ENCODE results near the gene PIP4P1.

PIP4P1 gene

GRCh38 chr14:20486684-20487395 lies 25.6 kb upstream of the PIP4P1 start:
- no peaks in the 10 kb centered on the region for H3K27me3 ChIP-seq (ENCODE audit: insufficient read depth, poor library complexity, severe bottlenecking)
- DNase-seq (ENCODE audit: low spot score), result no peak
- no peak for ATAC-seq (ENCODE audit: low read depth)
- no peak overlapping the region for H3K27ac ChIP-seq (ENCODE audit: poor library complexity, severe bottlenecking)
- TF ChIP-seq CTCF (IDR thresholded peaks at IDR 0.05; ENCODE audit: poor library complexity, severe bottlenecking), result no peak
- no peaks in the 10 kb centered on the region for H3K9me3 ChIP-seq (ENCODE audit: severe bottlenecking)
- no peaks in the 10 kb centered on the region for H3K36me3 ChIP-seq (ENCODE audit: low read depth)
- H3K4me3 ChIP-seq (ENCODE audit: severe bottlenecking), result no peak overlapping the region
- H3K4me1 ChIP-seq (ENCODE audit: insufficient read depth, poor library complexity, severe bottlenecking), result peaks cover 10% of the 10 kb centered on the region

GRCh38 chr14:20485900-20486299 lies 24.7 kb upstream of the PIP4P1 start:
- H3K9me3 ChIP-seq (ENCODE audit: severe bottlenecking), result no peaks in the 10 kb centered on the region
- H3K4me3 ChIP-seq (ENCODE audit: severe bottlenecking), result no peak overlapping the region
- no peak for TF ChIP-seq CTCF (IDR thresholded peaks at IDR 0.05; ENCODE audit: poor library complexity, severe bottlenecking)
- DNase-seq (ENCODE audit: low spot score) (no peak), ATAC-seq (ENCODE audit: low read depth) (no peak)
- no peaks in the 10 kb centered on the region for H3K36me3 ChIP-seq (ENCODE audit: low read depth)
- peaks cover 10% of the 10 kb centered on the region for H3K4me1 ChIP-seq (ENCODE audit: insufficient read depth, poor library complexity, severe bottlenecking)
- no peaks in the 10 kb centered on the region for H3K27me3 ChIP-seq (ENCODE audit: insufficient read depth, poor library complexity, severe bottlenecking)
- no peak overlapping the region for H3K27ac ChIP-seq (ENCODE audit: poor library complexity, severe bottlenecking)

GRCh38 chr14:20482382-20482781 lies 21.1 kb upstream of the PIP4P1 start:
- H3K9me3 ChIP-seq (ENCODE audit: severe bottlenecking), result no peaks in the 10 kb centered on the region
- TF ChIP-seq CTCF (IDR thresholded peaks at IDR 0.05; ENCODE audit: poor library complexity, severe bottlenecking), result no peak
- no peak overlapping the region for H3K27ac ChIP-seq (ENCODE audit: poor library complexity, severe bottlenecking)
- peaks cover 14% of the 10 kb centered on the region for H3K36me3 ChIP-seq (ENCODE audit: low read depth)
- DNase-seq (ENCODE audit: low spot score) (no peak), ATAC-seq (ENCODE audit: low read depth) (no peak)
- no peaks in the 10 kb centered on the region for H3K27me3 ChIP-seq (ENCODE audit: insufficient read depth, poor library complexity, severe bottlenecking)
- H3K4me3 ChIP-seq (ENCODE audit: severe bottlenecking), result no peak overlapping the region
- H3K4me1 ChIP-seq (ENCODE audit: insufficient read depth, poor library complexity, severe bottlenecking), result no peaks in the 10 kb centered on the region

GRCh38 chr14:20478894-20479293 lies 17.7 kb upstream of the PIP4P1 start:
- H3K9me3 ChIP-seq (ENCODE audit: severe bottlenecking), result no peaks in the 10 kb centered on the region
- no peaks in the 10 kb centered on the region for H3K4me1 ChIP-seq (ENCODE audit: insufficient read depth, poor library complexity, severe bottlenecking)
- H3K36me3 ChIP-seq (ENCODE audit: low read depth), result peaks cover 49% of the 10 kb centered on the region
- no peaks in the 10 kb centered on the region for H3K27me3 ChIP-seq (ENCODE audit: insufficient read depth, poor library complexity, severe bottlenecking)
- ATAC-seq (ENCODE audit: low read depth), result no peak
- no peak for DNase-seq (ENCODE audit: low spot score)
- no peak overlapping the region for H3K27ac ChIP-seq (ENCODE audit: poor library complexity, severe bottlenecking)
- no peak for TF ChIP-seq CTCF (IDR thresholded peaks at IDR 0.05; ENCODE audit: poor library complexity, severe bottlenecking)
- H3K4me3 ChIP-seq (ENCODE audit: severe bottlenecking), result no peak overlapping the region

GRCh38 chr14:20477211-20477876 lies 16.1 kb upstream of the PIP4P1 start:
- H3K27ac ChIP-seq (ENCODE audit: poor library complexity, severe bottlenecking), result no peak overlapping the region
- no peaks in the 10 kb centered on the region for H3K9me3 ChIP-seq (ENCODE audit: severe bottlenecking)
- H3K36me3 ChIP-seq (ENCODE audit: low read depth), result peaks cover 65% of the 10 kb centered on the region
- no peaks in the 10 kb centered on the region for H3K4me1 ChIP-seq (ENCODE audit: insufficient read depth, poor library complexity, severe bottlenecking)
- ATAC-seq (ENCODE audit: low read depth) (no peak), DNase-seq (ENCODE audit: low spot score) (no peak)
- H3K27me3 ChIP-seq (ENCODE audit: insufficient read depth, poor library complexity, severe bottlenecking), result no peaks in the 10 kb centered on the region
- TF ChIP-seq CTCF (IDR thresholded peaks at IDR 0.05; ENCODE audit: poor library complexity, severe bottlenecking), result no peak
- H3K4me3 ChIP-seq (ENCODE audit: severe bottlenecking), result no peak overlapping the region
